ENCODE measurements around the gene TMED10.

TMED10 gene

DNA sequence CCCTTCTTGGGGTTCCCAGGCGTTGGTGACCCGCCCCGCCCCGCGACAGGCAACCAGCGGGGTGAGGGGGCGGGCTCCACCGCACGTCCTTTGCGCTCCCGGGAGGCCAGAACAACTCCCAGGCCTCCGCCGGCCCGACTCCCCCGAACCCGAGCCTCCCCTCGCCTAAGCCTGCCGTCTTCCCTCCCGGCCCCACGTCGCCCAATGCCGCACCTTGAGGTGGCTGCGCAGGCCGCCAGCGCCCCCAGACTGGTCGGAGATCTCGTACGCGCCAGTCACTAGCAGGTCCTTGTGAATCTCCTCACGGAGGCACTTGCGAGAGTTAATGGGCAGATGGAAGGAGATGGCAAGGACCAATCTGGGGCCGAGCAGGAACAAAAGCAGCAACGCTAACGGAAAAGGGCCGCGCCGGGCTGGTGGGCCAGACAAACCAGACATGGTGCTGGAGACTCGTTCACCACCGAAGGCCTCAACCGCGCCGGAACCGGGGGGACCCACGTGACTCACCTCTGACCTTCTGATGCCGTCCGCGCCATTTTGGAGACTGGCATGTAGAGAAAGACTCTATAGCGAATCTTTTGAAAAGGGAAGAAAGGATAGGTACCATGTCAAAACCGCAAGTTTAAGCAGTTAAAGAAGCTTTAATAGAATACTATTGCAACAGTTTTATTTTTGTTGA is at the start of gene TMED10:
TSS of gene TMED10 (minus strand) at position 471 of the 679 bp plus-strand sequence. CDS start at position 438, 33 bp downstream.
- Mint-ChIP-seq H3K9me3 (no peaks in the 10 kb centered on the region), H3K36me3 (peaks cover 15% of the 10 kb centered on the region), H3K27ac (peak within 1 kb of the TSS; percentile 98), H3K27me3 (peaks cover 14% of the 10 kb centered on the region), H3K4me1 (peaks cover 47% of the 10 kb centered on the region), H3K4me3 (peak within 1 kb of the TSS; percentile 89)
- CTCF ChIA-PET: interaction anchor here (0.6 to 1.6 kb wide), 3 partner anchors 8 to 278 kb away, joined by 3 to 4 read pairs (median 4); no protein-coding TSS in a partner anchor
- DNase-seq: peak; percentile 94

DNA sequence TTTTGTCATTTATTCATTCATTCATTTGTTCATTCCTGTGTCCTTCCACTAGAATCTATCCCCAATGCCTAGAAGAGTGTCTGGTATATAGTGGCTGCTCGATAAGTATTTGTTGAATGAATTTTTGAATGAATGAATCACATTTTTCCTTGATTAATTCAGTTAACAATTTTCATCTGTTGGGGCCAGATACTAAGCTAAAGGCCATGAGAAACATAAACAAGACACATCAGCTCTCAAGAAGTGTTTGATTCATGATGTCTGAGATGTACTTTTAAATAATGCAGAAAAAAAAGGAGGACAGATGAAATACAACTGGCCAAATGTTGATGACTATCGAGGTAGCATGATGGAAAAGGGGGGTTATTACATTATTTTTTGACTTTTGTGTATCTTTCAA is 48.1 kb upstream of the TMED10 start:
- Mint-ChIP-seq H3K4me1 (peaks cover 18% of the 10 kb centered on the region), H3K9me3 (no peaks in the 10 kb centered on the region), H3K27ac (no peak overlapping the region), H3K4me3 (no peak overlapping the region), H3K36me3 (no peaks in the 10 kb centered on the region), H3K27me3 (peaks cover 53% of the 10 kb centered on the region)
- DNase-seq: no peak
- CTCF ChIA-PET: no interaction called here

DNA sequence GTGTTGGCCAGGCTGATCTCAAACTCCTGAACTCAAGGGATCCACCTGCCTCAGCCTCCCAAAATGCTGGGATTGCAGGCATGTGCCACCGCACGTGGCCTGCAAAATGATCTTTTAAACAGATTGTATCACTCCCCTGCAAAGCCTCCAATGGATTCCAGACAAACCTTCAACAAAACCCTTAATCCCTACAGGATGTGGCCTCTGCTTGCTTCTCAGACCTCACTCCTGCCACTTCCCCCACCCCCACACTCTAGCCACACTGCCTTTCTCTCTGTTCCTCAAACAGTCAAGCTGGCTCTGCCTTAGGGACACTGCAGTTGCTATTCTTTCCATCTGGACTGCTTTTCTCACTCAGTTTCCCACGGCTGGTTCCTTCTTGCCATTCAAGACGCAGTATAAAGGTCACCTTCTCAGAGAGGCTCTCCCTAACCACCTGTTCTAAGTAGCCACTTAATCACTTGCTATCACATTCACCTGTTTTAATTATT is 47.3 kb upstream of the TMED10 start:
- Mint-ChIP-seq H3K27me3 (peaks cover 50% of the 10 kb centered on the region), H3K27ac (no peak overlapping the region), H3K4me1 (peaks cover 9% of the 10 kb centered on the region), H3K36me3 (no peaks in the 10 kb centered on the region), H3K4me3 (no peak overlapping the region), H3K9me3 (no peaks in the 10 kb centered on the region)
- CTCF ChIA-PET: no interaction called here
- no peak for DNase-seq

DNA sequence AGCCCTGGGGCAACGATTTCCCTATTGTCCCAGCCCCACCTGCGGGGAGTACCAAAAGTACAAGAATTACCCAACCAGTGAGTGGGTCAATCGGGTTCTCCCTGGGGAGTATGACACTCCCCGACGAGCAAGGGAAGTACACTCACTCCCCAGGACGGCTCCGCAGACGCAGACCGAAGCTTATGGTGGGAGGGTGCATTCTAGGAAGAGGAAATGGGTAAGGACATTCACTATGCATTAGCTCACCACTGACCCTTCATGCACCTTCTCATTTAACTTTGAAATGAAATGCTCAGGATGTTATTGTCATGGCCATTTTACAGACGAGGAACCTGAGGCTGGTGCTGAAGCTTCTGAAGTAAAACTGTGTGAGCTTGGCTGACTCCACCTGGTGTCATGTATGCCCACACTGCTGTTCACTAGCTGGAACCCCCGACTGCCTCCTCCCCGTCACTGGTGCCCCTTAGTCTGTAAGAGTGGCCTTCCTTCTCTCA is 45.8 kb upstream of the TMED10 start:
- no peaks in the 10 kb centered on the region for H3K9me3 Mint-ChIP-seq
- DNase-seq: no peak
- peaks cover 5% of the 10 kb centered on the region for H3K4me1 Mint-ChIP-seq
- H3K4me3 Mint-ChIP-seq: no peak overlapping the region
- CTCF ChIA-PET: interaction anchor here (0.7 kb wide), 1 partner anchor 10 kb away, joined by 3 read pairs; no protein-coding TSS in a partner anchor
- H3K27ac Mint-ChIP-seq: no peak overlapping the region
- H3K36me3 Mint-ChIP-seq: no peaks in the 10 kb centered on the region
- H3K27me3 Mint-ChIP-seq: peaks cover 47% of the 10 kb centered on the region

DNA sequence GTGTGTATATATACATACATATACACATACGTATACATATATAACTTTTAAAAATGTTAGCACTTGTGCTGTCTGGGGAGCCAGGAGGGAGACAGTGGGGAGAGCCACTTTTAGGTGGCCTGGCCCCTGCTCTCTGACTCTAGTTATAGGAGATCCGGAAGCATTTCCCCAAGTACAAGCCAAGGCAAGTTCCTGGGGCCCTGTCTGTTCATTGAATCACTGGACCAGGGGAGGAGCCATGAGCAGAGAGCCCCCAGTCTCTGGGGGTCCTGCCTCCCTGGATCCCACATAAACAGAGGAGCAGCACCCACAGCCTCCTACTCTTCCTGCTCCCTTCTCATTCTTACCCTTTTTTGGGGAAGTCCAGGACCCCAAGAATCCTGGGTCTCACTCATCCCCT is 45.4 kb upstream of the TMED10 start:
- H3K27me3 Mint-ChIP-seq: peaks cover 42% of the 10 kb centered on the region
- no peak overlapping the region for H3K27ac Mint-ChIP-seq
- CTCF ChIA-PET: no interaction called here
- no peaks in the 10 kb centered on the region for H3K9me3 Mint-ChIP-seq
- peaks cover 5% of the 10 kb centered on the region for H3K4me1 Mint-ChIP-seq
- H3K4me3 Mint-ChIP-seq: no peak overlapping the region
- no peaks in the 10 kb centered on the region for H3K36me3 Mint-ChIP-seq
- DNase-seq: no peak

DNA sequence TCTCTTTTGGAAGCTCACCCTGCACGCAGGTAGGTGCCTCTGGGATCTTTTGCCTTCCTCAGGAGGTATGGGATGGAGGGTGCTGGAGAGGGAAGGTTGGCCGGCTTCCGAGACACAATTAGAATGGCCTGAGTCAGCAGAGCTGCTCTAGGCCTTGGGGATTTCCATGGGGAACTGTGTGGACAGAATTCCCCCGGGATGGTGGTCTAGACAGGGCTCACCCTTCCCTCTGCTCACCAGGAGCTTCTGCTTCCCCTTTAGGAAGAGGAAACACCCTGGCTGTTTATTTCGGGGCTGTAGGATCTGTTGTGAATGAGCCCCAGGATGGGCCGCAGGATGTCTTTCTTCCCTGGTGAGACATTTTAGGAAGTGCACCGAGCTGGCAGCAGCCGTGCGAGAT is 43.7 kb upstream of the TMED10 start:
- no peak for DNase-seq
- no peak overlapping the region for H3K4me3 Mint-ChIP-seq
- peaks cover 17% of the 10 kb centered on the region for H3K4me1 Mint-ChIP-seq
- CTCF ChIA-PET: no interaction called here
- no peaks in the 10 kb centered on the region for H3K9me3 Mint-ChIP-seq
- H3K36me3 Mint-ChIP-seq: no peaks in the 10 kb centered on the region
- H3K27ac Mint-ChIP-seq: no peak overlapping the region
- peaks cover 45% of the 10 kb centered on the region for H3K27me3 Mint-ChIP-seq

DNA sequence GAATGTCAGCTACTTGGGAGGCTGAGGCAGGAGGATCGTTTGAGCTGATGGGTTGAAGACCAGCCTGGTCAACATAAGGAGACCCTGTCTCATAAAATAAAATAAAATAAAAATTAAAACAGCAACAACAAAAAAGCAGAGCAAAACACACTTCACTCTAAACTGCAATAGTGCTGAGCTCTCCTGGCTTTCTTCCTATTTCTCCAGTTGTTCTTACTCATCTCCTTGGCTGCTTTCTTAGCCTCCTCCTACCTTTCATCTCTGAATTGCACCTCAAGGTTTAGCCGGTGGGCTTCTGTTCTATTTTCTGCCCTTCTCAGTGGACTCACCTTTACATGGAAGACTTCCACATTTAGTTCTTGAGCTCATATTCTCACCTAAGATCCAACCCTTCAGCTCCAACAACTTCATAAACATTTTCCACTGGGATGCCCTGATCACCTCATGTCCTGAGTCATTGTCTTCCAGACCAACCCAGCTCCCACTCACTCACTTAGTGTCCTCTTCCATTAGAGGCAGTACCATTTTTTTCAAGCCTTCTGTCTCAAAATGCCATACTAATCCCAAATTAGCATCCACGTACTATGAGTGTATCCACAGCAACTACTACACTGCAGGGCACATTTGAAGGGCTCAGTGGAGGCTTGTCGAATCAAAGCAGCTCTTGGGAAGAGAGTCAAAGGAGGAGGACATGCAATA is 41.2 kb upstream of the TMED10 start:
- no peaks in the 10 kb centered on the region for H3K36me3 Mint-ChIP-seq
- no peak overlapping the region for H3K4me3 Mint-ChIP-seq
- H3K9me3 Mint-ChIP-seq: no peaks in the 10 kb centered on the region
- peaks cover 25% of the 10 kb centered on the region for H3K4me1 Mint-ChIP-seq
- no peak overlapping the region for H3K27ac Mint-ChIP-seq
- H3K27me3 Mint-ChIP-seq: peaks cover 51% of the 10 kb centered on the region
- CTCF ChIA-PET: interaction anchor here (0.7 to 1.2 kb wide), 2 partner anchors 9 to 13 kb away, joined by 3 to 5 read pairs; no protein-coding TSS in a partner anchor
- DNase-seq: no peak

DNA sequence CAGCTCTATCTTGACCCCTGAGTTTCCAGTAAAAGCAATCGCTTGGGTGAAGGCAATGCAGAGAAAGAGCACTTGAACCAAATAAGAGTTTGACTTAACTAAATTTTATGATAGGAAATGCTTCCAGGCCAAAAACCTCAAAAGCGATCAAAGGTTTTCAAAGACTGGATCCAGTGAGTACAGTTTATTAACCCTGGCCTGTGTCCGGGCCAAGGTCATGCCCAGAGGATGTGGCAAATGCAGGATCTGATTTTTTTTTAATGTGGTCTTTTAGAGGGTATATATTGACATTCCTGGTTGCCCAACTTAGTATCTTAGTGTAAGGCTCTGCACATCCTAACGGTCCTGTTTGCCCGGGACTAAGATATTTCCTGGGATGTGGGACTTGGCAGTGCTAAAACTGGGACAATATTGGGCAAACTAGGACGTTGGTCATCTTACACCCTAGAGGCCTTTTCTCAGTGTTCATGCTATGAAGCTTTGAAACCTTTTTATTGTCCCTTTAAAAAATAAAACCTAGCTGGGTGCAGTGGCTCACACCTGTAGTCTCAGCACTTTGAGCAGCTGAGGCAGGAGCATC is 40.1 kb upstream of the TMED10 start:
- no peak overlapping the region for H3K27ac Mint-ChIP-seq
- peaks cover 25% of the 10 kb centered on the region for H3K4me1 Mint-ChIP-seq
- no peaks in the 10 kb centered on the region for H3K9me3 Mint-ChIP-seq
- CTCF ChIA-PET: no interaction called here
- H3K27me3 Mint-ChIP-seq: peaks cover 42% of the 10 kb centered on the region
- DNase-seq: no peak
- no peak overlapping the region for H3K4me3 Mint-ChIP-seq
- no peaks in the 10 kb centered on the region for H3K36me3 Mint-ChIP-seq

DNA sequence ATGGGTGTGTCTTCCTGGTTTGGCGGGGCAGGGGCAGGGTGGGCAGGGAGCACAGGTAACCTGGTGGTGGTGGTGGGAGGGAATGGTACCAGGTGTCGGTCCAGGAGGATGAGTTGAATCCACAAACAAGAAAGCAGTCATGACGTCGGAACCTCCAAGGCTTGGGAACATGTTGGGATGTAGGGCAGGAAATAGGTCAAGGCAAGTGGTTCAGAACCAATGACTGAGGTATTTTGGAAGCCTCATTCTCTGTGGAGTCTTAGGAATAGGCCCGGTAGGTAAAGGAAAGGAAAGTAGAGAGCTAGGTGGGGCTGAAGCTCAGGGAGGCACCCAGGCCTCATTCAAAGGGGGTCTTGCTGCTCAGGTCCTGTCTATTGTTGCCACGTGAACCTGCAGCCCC is 39.1 kb upstream of the TMED10 start:
- H3K27ac Mint-ChIP-seq: no peak overlapping the region
- H3K4me3 Mint-ChIP-seq: no peak overlapping the region
- CTCF ChIA-PET: interaction anchor here (1.2 kb wide), 1 partner anchor 84 kb away, joined by 3 read pairs; no protein-coding TSS in a partner anchor
- no peaks in the 10 kb centered on the region for H3K9me3 Mint-ChIP-seq
- DNase-seq: no peak
- peaks cover 25% of the 10 kb centered on the region for H3K4me1 Mint-ChIP-seq
- H3K36me3 Mint-ChIP-seq: no peaks in the 10 kb centered on the region
- peaks cover 41% of the 10 kb centered on the region for H3K27me3 Mint-ChIP-seq

DNA sequence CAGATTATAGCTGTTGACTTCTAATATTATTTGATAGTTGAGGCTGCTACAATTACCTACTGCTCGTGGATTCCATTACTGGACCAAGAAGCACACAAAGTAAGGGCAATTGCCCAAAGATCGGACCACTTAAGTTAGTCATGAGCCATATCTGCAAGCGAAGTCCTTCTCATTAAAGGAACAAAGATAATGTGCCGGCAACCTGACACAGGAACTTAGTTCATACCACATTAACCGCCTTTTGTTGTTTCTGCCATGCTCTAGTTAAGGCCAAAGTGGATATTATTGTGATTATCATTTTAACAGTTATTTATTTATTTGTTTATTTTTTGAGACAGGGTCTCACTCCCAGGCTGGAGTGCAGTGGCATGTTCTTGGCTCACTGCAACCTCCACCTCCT is 38.1 kb upstream of the TMED10 start:
- no peak for DNase-seq
- Mint-ChIP-seq H3K4me3 (no peak overlapping the region), H3K4me1 (peaks cover 25% of the 10 kb centered on the region), H3K36me3 (no peaks in the 10 kb centered on the region), H3K27me3 (peaks cover 34% of the 10 kb centered on the region), H3K9me3 (no peaks in the 10 kb centered on the region), H3K27ac (no peak overlapping the region)
- CTCF ChIA-PET: no interaction called here

DNA sequence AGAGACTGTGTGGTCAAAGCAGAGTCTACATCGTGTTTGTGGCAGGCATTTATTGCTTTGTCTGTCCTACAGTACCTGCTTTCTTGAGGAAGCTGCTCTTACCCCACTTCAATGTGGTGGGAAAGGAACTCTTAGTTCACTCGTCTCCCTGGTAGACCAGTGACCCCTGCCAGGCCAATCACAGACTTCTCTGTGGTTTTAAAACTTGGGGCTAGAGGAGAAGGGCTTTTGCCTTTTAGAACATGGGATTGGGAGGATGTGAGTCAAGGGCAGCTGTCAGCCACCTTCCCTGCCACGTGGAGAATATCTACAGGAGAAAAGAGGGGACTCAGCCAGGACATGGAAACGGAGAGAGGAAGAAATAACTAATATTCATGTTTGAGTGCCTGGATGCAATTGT is 36.8 kb upstream of the TMED10 start:
- CTCF ChIA-PET: no interaction called here
- Mint-ChIP-seq H3K9me3 (no peaks in the 10 kb centered on the region), H3K36me3 (no peaks in the 10 kb centered on the region), H3K27ac (no peak overlapping the region), H3K4me3 (no peak overlapping the region), H3K4me1 (peaks cover 25% of the 10 kb centered on the region), H3K27me3 (peaks cover 31% of the 10 kb centered on the region)
- DNase-seq: no peak

DNA sequence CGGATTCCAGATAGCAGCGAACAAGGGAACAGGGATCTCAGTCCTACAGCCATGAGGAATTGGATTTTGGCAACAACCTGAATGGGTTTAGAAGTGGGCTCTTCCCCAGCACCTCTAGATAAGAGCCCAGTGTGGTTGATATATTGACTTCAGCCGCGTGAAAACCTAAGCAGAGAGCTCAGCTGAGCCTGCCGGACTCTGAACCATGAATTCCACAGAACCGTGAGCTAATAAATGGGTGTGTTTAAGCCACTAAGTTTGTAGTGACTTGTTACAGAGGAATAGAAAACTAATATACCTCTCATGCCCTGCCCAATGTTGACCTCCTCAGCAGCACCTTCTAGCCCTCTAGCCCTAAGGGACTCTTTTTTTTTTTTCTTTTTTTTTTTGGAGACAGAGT is 32.4 kb upstream of the TMED10 start:
- Mint-ChIP-seq H3K4me3 (no peak overlapping the region), H3K36me3 (no peaks in the 10 kb centered on the region), H3K9me3 (no peaks in the 10 kb centered on the region), H3K27ac (no peak overlapping the region), H3K27me3 (peaks cover 12% of the 10 kb centered on the region), H3K4me1 (peaks cover 24% of the 10 kb centered on the region)
- CTCF ChIA-PET: interaction anchor here (1.3 kb wide), 1 partner anchor 9 kb away, joined by 5 read pairs; no protein-coding TSS in a partner anchor
- DNase-seq: no peak

DNA sequence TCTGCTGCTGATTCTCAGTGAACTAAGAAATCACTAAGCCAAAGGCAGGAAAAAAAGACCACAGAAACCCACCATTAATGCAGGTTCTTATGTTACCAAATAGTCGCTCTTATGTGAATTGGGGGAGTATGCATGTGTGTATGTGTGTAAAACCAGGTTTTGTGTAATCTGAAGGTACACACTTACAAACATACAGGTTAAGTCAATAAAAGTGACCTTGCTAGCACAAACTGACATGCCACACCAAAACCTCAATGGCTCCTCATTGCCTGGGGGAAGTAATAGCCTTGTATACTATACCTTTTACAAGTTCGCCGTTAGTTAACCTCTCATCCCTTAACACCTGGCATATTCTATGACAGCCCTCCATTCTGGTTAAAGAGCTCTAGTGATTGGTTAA is 29.8 kb upstream of the TMED10 start:
- peaks cover 21% of the 10 kb centered on the region for H3K4me1 Mint-ChIP-seq
- DNase-seq: no peak
- H3K4me3 Mint-ChIP-seq: no peak overlapping the region
- H3K27me3 Mint-ChIP-seq: peaks cover 7% of the 10 kb centered on the region
- no peak overlapping the region for H3K27ac Mint-ChIP-seq
- CTCF ChIA-PET: no interaction called here
- H3K36me3 Mint-ChIP-seq: no peaks in the 10 kb centered on the region
- no peaks in the 10 kb centered on the region for H3K9me3 Mint-ChIP-seq

DNA sequence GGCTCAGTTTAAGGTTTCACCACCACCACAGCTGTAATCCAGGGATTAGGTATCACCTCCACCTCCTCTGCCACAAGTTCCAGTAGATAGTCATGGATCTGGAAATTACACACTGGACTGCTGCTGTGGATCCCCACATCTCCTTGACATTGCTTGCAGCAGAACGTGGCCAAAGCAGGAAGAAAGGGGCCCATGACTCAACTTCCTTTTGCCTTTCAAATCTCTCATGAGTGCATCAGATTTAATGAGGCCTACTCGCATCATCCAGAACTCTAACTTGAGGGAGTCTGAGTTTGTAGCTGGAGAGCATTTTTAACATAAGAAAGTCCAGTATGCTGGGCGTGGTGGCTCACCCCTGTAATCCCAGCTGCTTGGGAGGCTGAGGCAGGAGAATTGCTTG is 29.2 kb upstream of the TMED10 start:
- peak overlapping the region; percentile 60 for H3K27ac Mint-ChIP-seq
- DNase-seq: no peak
- no peaks in the 10 kb centered on the region for H3K36me3 Mint-ChIP-seq
- CTCF ChIA-PET: no interaction called here
- H3K9me3 Mint-ChIP-seq: no peaks in the 10 kb centered on the region
- H3K27me3 Mint-ChIP-seq: peaks cover 7% of the 10 kb centered on the region
- no peak overlapping the region for H3K4me3 Mint-ChIP-seq
- H3K4me1 Mint-ChIP-seq: peaks cover 21% of the 10 kb centered on the region
